ENCODE measurements around the gene KLC4. TPM values are rescaled to one million over a fixed set of nuclear protein-coding genes. Genes with fewer than 3 reads are reported as not detected.
"Not testable (repeated sequence)": the region's sequence is repeated elsewhere in the genome, so short reads cannot be mapped to it uniquely, and the experiment has no call there.

KLC4 gene
- polyA plus RNA-seq, 1 donor, result 27.6 TPM

- DNase-seq (ENCODE audit: low read depth), result peak; percentile 57
These were observed 34.2 kb downstream of the KLC4 start for GRCh38 chr6:43093436-43094289.

- DNase-seq (ENCODE audit: low read depth), result no peak
These were observed 36.5 kb downstream of the KLC4 start for GRCh38 chr6:43095939-43096338.

GRCh38 chr6:43096451-43097097 is 37.1 kb downstream of the KLC4 start:
- no peak for DNase-seq (ENCODE audit: low read depth)

- no peak for DNase-seq (ENCODE audit: low read depth)
These were observed 37.7 kb downstream of the KLC4 start for GRCh38 chr6:43097098-43097489.

- DNase-seq (ENCODE audit: low read depth), result no peak
These were observed 38.1 kb downstream of the KLC4 start for GRCh38 chr6:43097502-43097901.

GRCh38 chr6:43101497-43101896 is 42.1 kb downstream of the KLC4 start:
- no peak for DNase-seq (ENCODE audit: low read depth)

- DNase-seq (ENCODE audit: low read depth), result no peak
These were observed 43.9 kb downstream of the KLC4 start for GRCh38 chr6:43103253-43103876.

GRCh38 chr6:43105538-43106222 is 46.2 kb downstream of the KLC4 start:
- DNase-seq (ENCODE audit: low read depth), result no peak

- no peak for DNase-seq (ENCODE audit: low read depth)
These were observed 48.1 kb downstream of the KLC4 start for GRCh38 chr6:43107344-43108062.

- DNase-seq (ENCODE audit: low read depth), result no peak
These were observed 54.2 kb downstream of the KLC4 start for GRCh38 chr6:43113431-43114260.

- no peak for DNase-seq (ENCODE audit: low read depth)
These were observed 55.9 kb downstream of the KLC4 start for GRCh38 chr6:43115365-43115764.

GRCh38 chr6:43117466-43117865 is 58.0 kb downstream of the KLC4 start:
- DNase-seq (ENCODE audit: low read depth), result not testable (repeated sequence)

- no peak for DNase-seq (ENCODE audit: low read depth)
These were observed 60.1 kb downstream of the KLC4 start for GRCh38 chr6:43119482-43119881.

GRCh38 chr6:43120101-43120763 is 60.8 kb downstream of the KLC4 start:
- DNase-seq (ENCODE audit: low read depth), result no peak

GRCh38 chr6:43120944-43121913 is 61.8 kb downstream of the KLC4 start:
- DNase-seq (ENCODE audit: low read depth), result no peak

GRCh38 chr6:43122146-43122545 is 62.7 kb downstream of the KLC4 start:
- no peak for DNase-seq (ENCODE audit: low read depth)

GRCh38 chr6:43123461-43124314 is 64.3 kb downstream of the KLC4 start:
- DNase-seq (ENCODE audit: low read depth), result no peak

- no peak for DNase-seq (ENCODE audit: low read depth)
These were observed 65.0 kb downstream of the KLC4 start for GRCh38 chr6:43124481-43124880.

All from forelimb muscle (tissue), 1 donor.